HepG2 (cell line): ENCODE results near the gene CCDC33. TPM values are rescaled to one million over a fixed set of nuclear protein-coding genes. Genes with fewer than 3 reads are reported as not detected.

ENCODE experiments used
- ATF1 ChIP-seq: IDR thresholded peaks from 2 replicates; pipeline ENCODE4 v1.6.1; 2016; ENCODE audit warnings: mild to moderate bottlenecking, control low read depth
- BCL6 ChIP-seq: IDR thresholded peaks from 2 replicates; pipeline ENCODE4 v1.6.1; 2016; ENCODE audit warnings: missing genetic modification reagents, missing compliant biosample characterization
- BRCA1 ChIP-seq: sonication (generic); formaldehyde crosslinking; IDR thresholded peaks from 2 replicates; pipeline ENCODE4 v1.4.0; 2020; ENCODE audit warnings: missing genetic modification reagents
- DRAP1 ChIP-seq: IDR thresholded peaks from 2 replicates; pipeline ENCODE4 v1.6.1; 2016; ENCODE audit warnings: missing genetic modification reagents, missing compliant biosample characterization
- HBP1 ChIP-seq: IDR thresholded peaks from 2 replicates; pipeline ENCODE4 v1.6.1; 2016; ENCODE audit warnings: low read depth, control low read depth
- HMGXB4 ChIP-seq, 2 experiments: sonication (generic) in 1 of 2; formaldehyde crosslinking in 1 of 2; IDR thresholded peaks; 2 replicates each; pipeline versions ENCODE4 v1.4.0 to v1.6.1; 2018 to 2020; ENCODE audit warnings: missing genetic modification reagents in 2 of 2, borderline replicate concordance in 1 of 2, low read depth in 1 of 2, mild to moderate bottlenecking in 1 of 2, missing biosample characterization in 1 of 2
- KAT2B ChIP-seq: fragments of 150-350 bp; IDR thresholded peaks from 2 replicates; pipeline ENCODE4 v1.6.1; 2014; ENCODE audit warnings: low read depth, low read length, borderline replicate concordance
- KDM3A ChIP-seq: IDR thresholded peaks from 2 replicates; pipeline ENCODE4 v1.6.1; 2018; ENCODE audit warnings: low read depth, missing compliant biosample characterization
- MAFF ChIP-seq: IDR thresholded peaks from 2 replicates; pipeline ENCODE4 v1.6.1; 2011; ENCODE audit warnings: low read depth, low read length, improper control_type of control experiment
- MATR3 ChIP-seq: sonication (generic); formaldehyde crosslinking; IDR thresholded peaks from 2 replicates; pipeline ENCODE4 v1.4.0; 2020; ENCODE audit warnings: missing genetic modification reagents
- NFE2L1 ChIP-seq: sonication (generic); formaldehyde crosslinking; IDR thresholded peaks from 2 replicates; pipeline ENCODE4 v1.4.0; 2020; ENCODE audit warnings: missing genetic modification reagents, mild to moderate bottlenecking, borderline replicate concordance
- PBX3 ChIP-seq: sonication (generic); formaldehyde crosslinking; IDR thresholded peaks from 2 replicates; pipeline ENCODE4 v1.8.1; 2023; ENCODE audit warnings: missing genetic modification reagents, inconsistent platforms, borderline replicate concordance
- PCBP2 ChIP-seq: fragments of 200-400 bp; formaldehyde crosslinking; optimal IDR thresholded peaks from 2 replicates; pipeline ENCODE3; 2018; ENCODE audit warnings: low read length, low read depth; ENCODE audit not compliant: poor library complexity, severe bottlenecking
- SETDB1 ChIP-seq: sonication (generic); formaldehyde crosslinking; IDR thresholded peaks from 2 replicates; pipeline ENCODE4 v1.5.1; 2020; ENCODE audit warnings: missing genetic modification reagents, mild to moderate bottlenecking, borderline replicate concordance
- STAT5B ChIP-seq: sonication (generic); formaldehyde crosslinking; IDR thresholded peaks from 2 replicates; pipeline ENCODE4 v1.4.0; 2020; ENCODE audit warnings: missing genetic modification reagents
- TIGD3 ChIP-seq: sonication (generic); formaldehyde crosslinking; IDR thresholded peaks from 2 replicates; pipeline ENCODE4 v1.5.1; 2020; ENCODE audit warnings: mild to moderate bottlenecking, missing genetic modification reagents, borderline replicate concordance
- ZBTB4 ChIP-seq: sonication (generic); formaldehyde crosslinking; IDR thresholded peaks from 2 replicates; pipeline ENCODE4 v1.4.0; 2020; ENCODE audit warnings: missing genetic modification reagents, mild to moderate bottlenecking, borderline replicate concordance
- ZNF101 ChIP-seq: sonication (generic); formaldehyde crosslinking; IDR thresholded peaks from 2 replicates; pipeline ENCODE4 v1.4.0; 2020; ENCODE audit warnings: mild to moderate bottlenecking, low read depth, missing genetic modification reagents, borderline replicate concordance
- ZNF7 ChIP-seq: IDR thresholded peaks from 2 replicates; pipeline ENCODE4 v1.6.1; 2016; ENCODE audit warnings: missing biosample characterization, missing genetic modification reagents
- ZNF781 ChIP-seq: sonication (generic); formaldehyde crosslinking; IDR thresholded peaks from 2 replicates; pipeline ENCODE4 v1.5.1; 2020; ENCODE audit warnings: borderline replicate concordance, mild to moderate bottlenecking, missing genetic modification reagents; ENCODE audit errors: not compliant biosample characterization
- ZSCAN21 ChIP-seq: sonication (generic); formaldehyde crosslinking; IDR thresholded peaks from 2 replicates; pipeline ENCODE4 v1.8.0; 2022; ENCODE audit warnings: mild to moderate bottlenecking, missing genetic modification reagents, moderate library complexity, borderline replicate concordance
- polyA plus RNA-seq, 8 experiments: library from polyadenylated mRNA; depleted of rRNA in 3 of 8; stranded (reverse) in 7 of 8; unstranded in 1 of 8; fragments of >200 nt; fragmentation: Illumina TruSeq in 4 of 8; extraction: Trizol in 4 of 8; gene quantifications; 2 replicates each; pipeline versions ENCODE4 v1.2.1 to v1.2.3, GENCODE V29; 2011 to 2016; ENCODE audit warnings: low read depth in 4 of 8, missing spikeins in 1 of 8, mixed read lengths in 1 of 8; ENCODE audit not compliant: insufficient read depth in 1 of 8
- total RNA-seq, 5 experiments: library from RNA; depleted of rRNA; stranded (reverse); fragments of >200 nt; fragmentation: Illumina TruSeq; extraction: Trizol; gene quantifications; 2 replicates each; pipeline ENCODE4 v1.2.3, GENCODE V29; 2016; ENCODE audit warnings: low read depth in 1 of 5

CCDC33 gene
- total and polyA plus RNA-seq, 2 of the 13 experiments (the other 11 are each of a cell fraction or from before 2014, with no cell fraction given): 0.30 TPM; not detected in 1

- TF ChIP-seq KAT2B: no peak
- TF ChIP-seq ZBTB4: no peak
- TF ChIP-seq ZSCAN21 (CRISPR knock-in tag): no peak
- TF ChIP-seq MAFF: no peak
- no peak for TF ChIP-seq ZNF7
- no peak for TF ChIP-seq PBX3
- no peak for TF ChIP-seq MATR3 (CRISPR knock-in tag)
- TF ChIP-seq STAT5B (CRISPR knock-in tag): no peak
- no peak for TF ChIP-seq BRCA1 (CRISPR knock-in tag)
- no peak for TF ChIP-seq SETDB1 (CRISPR knock-in tag)
- TF ChIP-seq DRAP1 (CRISPR knock-in tag): no peak
- no peak for TF ChIP-seq KDM3A (CRISPR knock-in tag)
- no peak for TF ChIP-seq NFE2L1 (CRISPR knock-in tag)
- no peak for TF ChIP-seq BCL6
- TF ChIP-seq TIGD3 (CRISPR knock-in tag): no peak
- peak in 1 of 2 experiments; percentile 23; a peak in 1 of 4 replicates for TF ChIP-seq HMGXB4 (CRISPR knock-in tag; IDR thresholded peaks at IDR 0.05; ENCODE audit: borderline replicate concordance in 1 of 2, low read depth in 1 of 2)
- no peak for TF ChIP-seq HBP1 (CRISPR knock-in tag)
- no peak for TF ChIP-seq ZNF101 (CRISPR knock-in tag)
- no peak for TF ChIP-seq ATF1 (CRISPR knock-in tag)
- peak; percentile 35 for TF ChIP-seq ZNF781 (CRISPR knock-in tag)
- TF ChIP-seq PCBP2: no peak
Measured at GRCh38 chr15:74375303-74375693, 139.2 kb downstream of the CCDC33 start (continued).
